ENCODE results near the gene MCAM.

DNA sequence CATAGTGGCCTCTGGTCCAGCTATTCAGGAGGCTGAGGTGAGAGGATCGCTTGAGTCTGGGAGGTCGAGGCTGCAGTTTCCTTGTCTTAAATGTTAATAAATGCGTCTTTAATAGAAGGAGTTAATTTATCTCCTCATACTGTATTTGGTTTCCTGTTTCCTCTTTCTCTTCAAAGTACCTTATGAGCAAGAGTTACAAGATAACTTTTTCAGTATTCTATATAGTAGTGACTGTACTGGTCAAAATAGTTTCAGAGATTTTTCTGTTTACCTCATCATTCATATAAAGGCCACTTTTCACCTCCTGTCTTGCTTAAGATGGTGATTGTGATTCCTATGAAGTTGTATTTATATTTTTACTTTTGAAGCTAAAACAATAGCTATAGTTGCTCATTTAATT is 50.9 kb downstream of the MCAM start:
- TF ChIP-seq CTCF (IDR thresholded peaks at IDR 0.05; ENCODE audit: borderline replicate concordance, extremely low read depth, low read length, poor library complexity, severe bottlenecking) (no peak), EZH2 (IDR thresholded peaks at IDR 0.05; ENCODE audit: borderline replicate concordance, low read depth, low read length, severe bottlenecking) (no peak)
